Upper lobe of right lung (tissue), 1 donor: ENCODE results near the gene SHISAL1. TPM values are rescaled to one million over a fixed set of nuclear protein-coding genes. Genes with fewer than 3 reads are reported as not detected.

Source experiments
- ATAC-seq: fragments of 200-7000 bp; cut with Tn5 transposase; one replicate; pipeline ENCODE4 v1.9.1; 2020; ENCODE audit warnings: mild to moderate bottlenecking, moderate library complexity
- DNase-seq: peaks from one replicate; pipeline ENCODE4 v3.0.0-alpha.2; 2020
- H3K27ac ChIP-seq: fragments of 200-600 bp; one replicate; pipeline ENCODE4 v1.8.0; 2022
- H3K27me3 ChIP-seq: fragments of 200-600 bp; one replicate; pipeline ENCODE4 v1.8.0; 2022; ENCODE audit warnings: mild to moderate bottlenecking
- H3K36me3 ChIP-seq: fragments of 200-600 bp; one replicate; pipeline ENCODE4 v1.8.0; 2022
- H3K4me1 ChIP-seq: fragments of 200-600 bp; one replicate; pipeline ENCODE4 v1.8.0; 2022
- H3K4me3 ChIP-seq: fragments of 200-600 bp; one replicate; pipeline ENCODE4 v1.8.0; 2022; ENCODE audit warnings: mild to moderate bottlenecking
- H3K9me3 ChIP-seq: fragments of 200-600 bp; one replicate; pipeline ENCODE4 v1.8.0; 2022
- intact Hi-C: fragments of 100-400 bp; cut with DNase I; formaldehyde crosslinking; loops from one replicate; pipeline ENCODE4 v1.11.0; 2022
- total RNA-seq: library from RNA; stranded (reverse); fragmentation: NEBNext Ultra II Directional; extraction: Animal tissue kit (Norgen Biotek cat#: 25700); gene quantifications from one replicate; pipeline ENCODE4 v1.2.1, GENCODE V29; 2021
- TF ChIP-seq, protein P1 (sequence below): fragments of 200-600 bp; IDR thresholded peaks from one replicate; pipeline ENCODE4 v1.8.0; 2022; ENCODE audit warnings: antibody characterized with exemption
- donor health status: DM: no; HTN: yes; CAD: no; lungs with severe emphysema.

Gene SHISAL1
- total RNA-seq, 1 donor from 2014 or later: 1.0 TPM

DNA sequence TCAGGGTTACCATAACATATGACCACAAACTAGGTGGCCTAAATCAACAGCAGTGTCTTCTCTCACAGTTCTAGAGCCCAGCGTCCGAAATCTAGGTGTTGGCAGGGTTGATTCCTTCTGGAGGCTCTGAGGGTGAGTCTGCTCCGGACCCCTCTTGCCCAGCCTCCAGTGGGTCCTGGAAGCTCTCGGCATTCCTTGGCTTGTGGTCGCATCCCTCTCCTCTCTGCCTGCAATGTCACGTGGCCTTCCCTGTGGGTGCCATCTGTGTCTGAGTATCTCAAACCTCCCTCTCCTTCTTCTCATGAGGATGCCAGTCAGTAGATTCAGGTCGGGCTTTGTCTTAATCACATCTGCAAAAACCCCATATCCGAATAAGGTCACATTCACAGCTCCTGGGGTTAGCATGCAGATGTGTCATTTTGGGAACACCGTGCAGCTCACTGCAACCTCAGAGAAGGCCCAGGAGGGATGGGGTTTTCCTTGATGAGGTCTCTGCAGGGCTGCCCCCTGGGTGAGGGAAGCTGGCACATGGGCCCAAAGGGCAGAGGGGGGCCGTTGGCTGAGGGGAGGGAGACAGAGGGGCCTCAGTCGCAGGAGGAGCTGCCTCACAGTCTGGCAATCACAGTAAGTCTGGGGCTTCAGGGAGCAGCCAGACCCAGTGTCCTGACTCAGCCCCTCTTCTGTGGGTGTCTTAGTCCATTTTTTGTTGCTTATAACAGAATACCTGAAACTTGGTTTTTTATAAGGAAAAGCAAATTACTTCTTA, 90.9 kb downstream of the SHISAL1 start:
- TF ChIP-seq, protein P1, sequence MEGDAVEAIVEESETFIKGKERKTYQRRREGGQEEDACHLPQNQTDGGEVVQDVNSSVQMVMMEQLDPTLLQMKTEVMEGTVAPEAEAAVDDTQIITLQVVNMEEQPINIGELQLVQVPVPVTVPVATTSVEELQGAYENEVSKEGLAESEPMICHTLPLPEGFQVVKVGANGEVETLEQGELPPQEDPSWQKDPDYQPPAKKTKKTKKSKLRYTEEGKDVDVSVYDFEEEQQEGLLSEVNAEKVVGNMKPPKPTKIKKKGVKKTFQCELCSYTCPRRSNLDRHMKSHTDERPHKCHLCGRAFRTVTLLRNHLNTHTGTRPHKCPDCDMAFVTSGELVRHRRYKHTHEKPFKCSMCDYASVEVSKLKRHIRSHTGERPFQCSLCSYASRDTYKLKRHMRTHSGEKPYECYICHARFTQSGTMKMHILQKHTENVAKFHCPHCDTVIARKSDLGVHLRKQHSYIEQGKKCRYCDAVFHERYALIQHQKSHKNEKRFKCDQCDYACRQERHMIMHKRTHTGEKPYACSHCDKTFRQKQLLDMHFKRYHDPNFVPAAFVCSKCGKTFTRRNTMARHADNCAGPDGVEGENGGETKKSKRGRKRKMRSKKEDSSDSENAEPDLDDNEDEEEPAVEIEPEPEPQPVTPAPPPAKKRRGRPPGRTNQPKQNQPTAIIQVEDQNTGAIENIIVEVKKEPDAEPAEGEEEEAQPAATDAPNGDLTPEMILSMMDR: no peak
- Histone ChIP-seq H3K27me3 (peaks cover 16% of the 10 kb centered on the region), H3K4me1 (no peaks in the 10 kb centered on the region), H3K9me3 (no peaks in the 10 kb centered on the region), H3K36me3 (no peaks in the 10 kb centered on the region), H3K27ac (no peak overlapping the region), H3K4me3 (no peak overlapping the region)
- DNase-seq (no peak), ATAC-seq (no peak)
- intact Hi-C loops: no loop called here

DNA sequence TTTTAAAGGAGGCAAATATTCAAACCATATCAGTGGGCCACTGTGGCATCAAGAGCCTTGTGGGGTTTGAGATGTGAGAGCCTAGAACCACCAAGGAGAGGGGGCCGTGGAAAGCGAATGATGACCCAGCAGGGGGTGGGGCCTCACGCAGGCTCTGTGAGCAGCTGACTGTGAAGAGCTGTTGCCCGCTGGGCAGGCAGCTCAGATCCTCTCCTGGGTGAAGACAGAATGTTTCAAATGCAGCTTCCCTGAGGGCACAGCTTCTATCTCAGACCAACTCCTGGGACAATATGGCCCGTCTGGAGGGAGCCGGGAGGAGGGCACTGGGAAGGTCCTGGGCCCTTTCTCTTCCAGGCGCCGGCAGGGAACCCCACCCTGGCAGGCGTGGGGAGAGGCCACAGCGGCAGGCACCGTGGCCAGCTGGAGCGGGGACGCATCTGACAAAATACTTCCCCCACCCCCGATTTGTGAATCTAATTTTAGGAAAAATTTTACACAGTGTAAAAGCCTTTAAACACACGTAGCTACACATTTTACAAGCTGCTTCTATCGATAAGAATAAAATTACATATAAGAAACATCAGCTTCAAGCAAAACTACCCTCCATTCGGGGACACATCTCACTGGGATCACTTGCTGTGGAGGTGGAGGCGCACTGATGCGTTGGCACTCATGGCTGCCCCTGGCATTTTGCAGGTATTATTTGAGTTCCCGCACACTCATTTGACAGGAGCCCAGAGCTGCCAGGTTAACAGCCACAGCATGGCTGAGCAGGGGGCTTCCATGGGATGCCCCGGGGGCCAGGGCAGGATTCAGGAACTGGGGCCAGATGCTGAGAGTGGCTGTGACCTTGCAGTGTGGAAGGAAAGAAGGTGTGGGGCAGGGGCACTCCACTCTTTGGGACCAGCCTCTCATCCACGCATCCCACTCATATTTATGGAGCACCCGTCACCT, 91.7 kb downstream of the SHISAL1 start:
- Histone ChIP-seq H3K36me3 (no peaks in the 10 kb centered on the region), H3K27ac (no peak overlapping the region), H3K4me1 (no peaks in the 10 kb centered on the region), H3K9me3 (no peaks in the 10 kb centered on the region), H3K4me3 (no peak overlapping the region), H3K27me3 (peaks cover 7% of the 10 kb centered on the region)
- ATAC-seq: no peak
- intact Hi-C loops: no loop called here
- TF ChIP-seq, protein P1: no peak
- no peak for DNase-seq

DNA sequence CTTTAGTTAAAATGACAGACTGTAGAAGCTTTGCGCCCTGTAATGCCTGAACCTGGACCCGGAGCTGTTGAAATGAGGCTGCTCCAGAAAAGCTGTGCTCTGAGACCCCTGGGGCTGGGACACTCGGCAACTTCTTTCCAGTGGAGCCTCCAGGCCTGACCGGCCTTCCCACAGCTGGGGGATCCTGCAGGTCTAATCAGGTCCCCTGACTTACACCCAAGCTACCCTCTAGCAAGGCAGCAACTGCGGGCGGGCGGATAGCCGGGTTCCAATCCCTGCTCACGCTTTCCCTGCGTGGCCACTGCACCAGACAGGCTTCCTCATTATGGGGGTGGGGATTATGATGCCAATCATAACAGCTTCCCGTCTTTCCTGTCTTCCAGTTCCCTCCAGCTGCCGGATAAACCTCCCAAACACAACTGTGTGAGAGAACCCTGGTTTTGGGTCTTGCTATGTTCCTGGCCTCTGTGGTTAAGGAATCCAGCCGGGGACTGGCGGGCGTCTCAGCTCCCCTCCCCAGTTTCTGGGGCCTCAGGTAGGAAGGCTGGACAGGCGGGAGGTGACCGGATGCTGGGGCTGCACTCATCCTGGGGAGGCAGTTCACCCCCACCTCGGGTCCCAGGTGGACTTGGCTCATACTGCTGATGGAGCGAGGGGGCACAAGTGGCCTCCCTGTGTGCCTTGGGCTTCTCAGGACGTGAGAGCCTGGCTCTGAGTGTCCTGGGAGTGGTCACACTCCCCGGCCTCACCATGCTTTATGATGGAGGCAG, 93.5 kb downstream of the SHISAL1 start:
- H3K9me3 ChIP-seq: no peaks in the 10 kb centered on the region
- TF ChIP-seq, protein P1: no peak
- intact Hi-C loops: no loop called here

DNA sequence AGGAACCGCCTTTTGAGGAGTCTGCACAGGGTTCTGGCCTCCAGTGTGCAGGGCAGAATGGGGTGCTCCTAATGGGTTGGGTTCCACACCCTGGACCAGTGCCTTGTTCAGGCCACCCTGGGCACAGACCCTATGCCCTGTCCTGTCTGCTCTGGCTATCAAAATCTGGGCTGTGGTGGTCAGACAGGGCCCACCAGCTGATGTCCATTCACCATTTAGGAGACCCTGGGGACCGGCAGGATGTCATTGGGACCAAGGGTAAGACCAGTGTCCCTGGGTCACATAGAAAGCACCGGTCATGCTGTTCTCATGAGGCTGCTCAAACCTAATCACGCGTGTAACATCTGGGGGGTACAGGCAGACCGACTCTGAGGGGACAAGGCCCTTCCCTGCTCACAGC, 94.7 kb downstream of the SHISAL1 start:
- DNase-seq (no peak), ATAC-seq (no peak)
- intact Hi-C loops: no loop called here
- TF ChIP-seq, protein P1: no peak
- Histone ChIP-seq H3K4me3 (no peak overlapping the region), H3K4me1 (no peaks in the 10 kb centered on the region), H3K36me3 (no peaks in the 10 kb centered on the region), H3K9me3 (no peaks in the 10 kb centered on the region), H3K27ac (no peak overlapping the region), H3K27me3 (no peaks in the 10 kb centered on the region)

More for the DNA sequence above, 93.5 kb downstream of the SHISAL1 start:
- ATAC-seq (no peak), DNase-seq (no peak)
- Histone ChIP-seq H3K4me1 (no peaks in the 10 kb centered on the region), H3K36me3 (no peaks in the 10 kb centered on the region), H3K27ac (no peak overlapping the region), H3K27me3 (no peaks in the 10 kb centered on the region), H3K4me3 (no peak overlapping the region)

DNA sequence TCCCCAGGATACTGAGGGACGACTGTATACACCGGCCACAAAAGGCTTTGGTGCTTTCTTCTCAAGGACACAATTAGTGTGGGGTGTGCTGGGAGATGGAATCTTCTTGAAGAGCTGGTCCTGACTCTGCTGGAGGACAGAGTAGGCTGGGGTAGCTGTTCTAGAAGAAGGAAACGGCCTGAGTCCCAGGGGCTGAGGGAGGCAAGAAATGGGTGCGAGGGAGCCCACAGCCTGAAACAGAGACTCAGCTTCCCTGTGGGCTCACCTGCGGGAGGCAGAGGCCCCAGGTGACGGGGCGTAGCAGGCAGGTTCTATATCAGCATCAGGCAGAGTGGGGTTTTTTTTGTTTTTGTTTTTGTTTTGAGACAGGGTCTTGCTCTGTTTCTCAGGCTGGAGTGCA, 95.4 kb downstream of the SHISAL1 start:
- Histone ChIP-seq H3K27ac (no peak overlapping the region), H3K4me1 (no peaks in the 10 kb centered on the region), H3K36me3 (no peaks in the 10 kb centered on the region), H3K4me3 (no peak overlapping the region), H3K9me3 (no peaks in the 10 kb centered on the region), H3K27me3 (no peaks in the 10 kb centered on the region)
- TF ChIP-seq, protein P1: no peak
- DNase-seq: no peak
- intact Hi-C loops: no loop called here
- ATAC-seq: no peak
